CD4-positive, alpha-beta T cell treated with Interferon alpha-2 for 1 hour (primary cell): ENCODE measurements around the gene ADAMTSL1.

ENCODE experiments used
- DNase-seq, 2 donors: peaks; one replicate each; pipeline ENCODE4 v3.0.0-alpha.2; 2020 to 2022

Gene ADAMTSL1

DNA sequence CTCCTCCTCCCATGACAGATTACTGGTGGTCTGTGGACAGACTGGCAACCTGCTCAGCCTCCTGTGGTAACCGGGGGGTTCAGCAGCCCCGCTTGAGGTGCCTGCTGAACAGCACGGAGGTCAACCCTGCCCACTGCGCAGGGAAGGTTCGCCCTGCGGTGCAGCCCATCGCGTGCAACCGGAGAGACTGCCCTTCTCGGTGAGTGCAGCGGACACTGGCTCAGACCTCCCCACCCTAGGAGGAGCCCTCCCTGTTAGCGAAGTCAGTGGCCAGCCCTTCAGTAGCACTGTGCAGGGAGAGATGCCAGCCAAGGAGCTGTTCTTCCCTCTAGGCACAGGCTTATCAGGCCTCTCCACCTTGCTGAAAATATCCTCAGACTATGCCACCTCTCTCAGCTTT, 415.6 kb downstream of the ADAMTSL1 start:
- no peak for DNase-seq

DNA sequence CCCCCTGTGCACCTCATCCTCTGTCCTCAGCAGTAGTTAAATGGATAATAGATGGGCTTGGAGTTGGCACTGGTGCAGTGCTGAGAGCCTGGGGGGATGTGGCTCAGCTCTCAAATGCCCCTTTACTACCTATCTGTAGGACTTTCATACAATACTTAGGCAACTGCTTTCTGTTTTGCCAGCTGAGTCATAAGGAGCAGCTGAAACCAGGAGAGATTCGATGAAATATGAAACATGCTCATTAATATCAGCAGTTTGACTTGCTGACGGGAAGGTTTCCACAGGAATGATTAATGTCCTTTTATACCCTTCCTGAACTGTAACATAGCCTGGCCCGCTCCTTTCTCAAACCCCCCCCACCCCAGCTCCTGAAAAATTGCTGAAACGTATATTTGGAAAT, 416.4 kb downstream of the ADAMTSL1 start:
- DNase-seq, result no peak

DNA sequence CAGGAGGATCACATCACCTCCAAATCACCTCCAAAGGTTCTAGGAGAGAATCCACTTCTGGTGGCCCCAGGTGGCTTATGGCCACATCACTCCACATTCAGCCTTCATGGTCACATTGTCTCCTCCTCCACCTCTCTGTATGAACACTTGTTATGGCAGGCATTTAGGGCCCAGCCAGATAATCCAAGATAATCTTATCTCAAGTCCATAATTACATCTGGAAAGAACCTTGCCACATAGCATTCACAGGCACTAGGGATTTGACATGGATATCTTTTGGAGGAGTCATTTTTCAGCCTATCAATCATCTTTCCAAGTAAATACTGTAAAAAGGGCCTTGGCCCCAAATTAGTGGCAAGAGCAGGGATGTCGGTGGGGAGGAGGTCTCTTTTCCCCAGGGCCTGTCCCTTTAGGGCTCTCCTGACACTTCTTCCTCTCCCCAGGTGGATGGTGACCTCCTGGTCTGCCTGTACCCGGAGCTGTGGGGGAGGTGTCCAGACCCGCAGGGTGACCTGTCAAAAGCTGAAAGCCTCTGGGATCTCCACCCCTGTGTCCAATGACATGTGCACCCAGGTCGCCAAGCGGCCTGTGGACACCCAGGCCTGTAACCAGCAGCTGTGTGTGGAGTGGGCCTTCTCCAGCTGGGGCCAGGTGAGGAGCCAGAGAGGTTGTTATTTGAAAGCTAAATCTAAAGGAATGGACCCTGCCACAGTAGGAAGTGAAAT, 418.2 kb downstream of the ADAMTSL1 start:
- DNase-seq, result no peak

DNA sequence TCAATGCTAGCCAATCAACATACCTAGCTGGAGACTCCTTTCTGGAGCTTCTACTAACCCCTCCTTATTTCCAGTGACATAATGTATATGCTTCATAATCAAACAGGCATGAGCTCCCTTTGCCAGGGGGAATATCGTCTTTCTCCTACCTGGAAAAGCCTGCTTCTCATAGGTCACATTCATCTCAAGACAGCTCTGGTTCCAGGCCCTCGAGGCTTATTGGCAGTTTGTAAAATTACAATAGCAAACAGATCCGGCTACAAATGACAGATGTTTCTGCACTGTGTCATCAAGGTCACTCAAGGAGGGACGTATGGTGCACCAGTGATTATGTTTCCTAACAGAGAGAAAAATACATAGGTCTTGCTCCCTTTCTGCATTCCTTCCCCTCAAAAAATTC, 419.1 kb downstream of the ADAMTSL1 start:
- DNase-seq, result no peak

DNA sequence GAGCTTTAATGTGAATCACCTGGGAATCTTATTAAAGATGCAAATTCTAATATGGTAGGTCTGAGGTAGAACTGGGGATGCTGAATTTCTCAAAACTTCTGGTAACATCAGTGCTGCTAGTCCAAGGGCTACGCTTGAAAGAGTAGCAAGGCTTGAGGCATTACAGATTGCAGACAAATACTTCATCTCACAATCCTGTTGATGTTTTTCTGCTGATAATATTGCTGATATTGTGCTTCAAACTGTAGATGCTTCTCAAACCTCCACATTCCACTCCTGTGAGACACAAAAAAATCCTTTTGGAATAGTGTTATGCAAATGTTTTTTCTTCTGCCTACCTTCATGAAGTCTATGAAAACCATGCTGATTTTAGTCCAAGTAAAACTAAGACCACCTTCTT, 419.5 kb downstream of the ADAMTSL1 start:
- DNase-seq, result no peak

DNA sequence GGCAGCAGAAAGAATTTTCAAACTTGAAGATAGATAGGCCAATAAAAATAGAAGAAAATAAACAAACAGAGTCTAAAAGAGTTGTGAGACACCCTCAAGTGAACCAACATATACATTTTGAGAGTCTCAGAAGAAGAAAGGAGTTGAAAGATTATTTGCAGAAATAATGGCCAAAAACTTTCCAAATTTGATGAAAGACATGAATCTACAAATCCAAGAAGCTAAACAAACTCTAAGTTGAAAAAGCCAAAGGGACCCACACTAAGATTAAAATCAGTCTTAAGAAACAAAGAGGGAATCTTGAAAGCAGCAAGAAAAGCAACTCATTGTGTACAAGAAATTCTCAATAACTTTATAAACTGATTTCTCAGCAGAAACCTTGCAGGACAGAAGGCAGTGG, 422.1 kb downstream of the ADAMTSL1 start:
- DNase-seq, result no peak

DNA sequence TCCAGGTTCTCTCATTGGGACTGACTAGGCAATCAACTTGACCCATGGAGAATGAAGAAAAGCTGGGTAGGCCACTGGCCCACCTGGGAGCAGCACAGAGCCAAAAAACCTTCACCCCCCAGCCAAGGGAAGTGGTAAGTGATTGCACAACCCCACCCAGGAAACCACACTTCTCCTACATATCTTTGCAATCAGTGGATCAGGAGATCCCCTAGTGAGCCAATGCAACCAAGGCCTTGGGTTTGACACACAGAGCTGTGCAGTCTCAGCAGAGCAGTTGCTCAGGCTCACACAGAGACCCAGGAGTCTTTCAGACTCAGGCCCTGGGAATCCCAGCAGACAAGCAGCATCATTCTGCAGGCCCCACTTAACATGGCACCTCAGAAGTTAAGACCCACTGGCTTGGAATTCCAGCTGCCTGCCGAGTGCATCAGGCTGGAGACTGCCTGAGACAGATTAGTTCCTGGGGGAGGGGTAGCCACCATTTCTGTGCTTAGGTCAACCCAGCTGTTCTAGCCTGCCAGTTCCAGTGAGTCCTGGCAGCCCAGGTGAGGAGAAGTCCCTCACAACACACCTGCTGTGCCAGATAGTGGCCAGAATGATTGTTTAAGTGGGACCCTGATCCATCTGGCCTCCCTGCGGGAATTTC, 422.7 kb downstream of the ADAMTSL1 start:
- peak in 1 of 2 donors; percentile 0 for DNase-seq

DNA sequence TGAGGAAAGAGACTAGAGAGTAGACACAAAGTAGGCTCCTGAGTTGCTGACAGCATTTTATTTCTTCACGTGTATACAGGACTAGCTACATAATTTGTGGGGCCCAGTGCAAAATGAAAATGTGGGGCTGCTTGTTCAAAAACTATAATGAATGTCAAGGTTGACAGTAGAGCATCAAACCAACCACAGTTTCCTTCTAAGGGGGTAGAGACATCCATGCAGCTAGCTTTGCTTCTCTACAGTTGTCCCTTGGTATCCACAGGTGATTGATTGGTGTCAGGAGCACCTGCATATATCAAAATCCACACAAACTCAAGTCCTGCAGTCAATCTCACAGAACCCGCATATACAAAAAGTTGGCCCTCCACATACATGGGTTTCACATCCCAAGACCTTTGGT, 429.5 kb downstream of the ADAMTSL1 start:
- DNase-seq, result no peak

DNA sequence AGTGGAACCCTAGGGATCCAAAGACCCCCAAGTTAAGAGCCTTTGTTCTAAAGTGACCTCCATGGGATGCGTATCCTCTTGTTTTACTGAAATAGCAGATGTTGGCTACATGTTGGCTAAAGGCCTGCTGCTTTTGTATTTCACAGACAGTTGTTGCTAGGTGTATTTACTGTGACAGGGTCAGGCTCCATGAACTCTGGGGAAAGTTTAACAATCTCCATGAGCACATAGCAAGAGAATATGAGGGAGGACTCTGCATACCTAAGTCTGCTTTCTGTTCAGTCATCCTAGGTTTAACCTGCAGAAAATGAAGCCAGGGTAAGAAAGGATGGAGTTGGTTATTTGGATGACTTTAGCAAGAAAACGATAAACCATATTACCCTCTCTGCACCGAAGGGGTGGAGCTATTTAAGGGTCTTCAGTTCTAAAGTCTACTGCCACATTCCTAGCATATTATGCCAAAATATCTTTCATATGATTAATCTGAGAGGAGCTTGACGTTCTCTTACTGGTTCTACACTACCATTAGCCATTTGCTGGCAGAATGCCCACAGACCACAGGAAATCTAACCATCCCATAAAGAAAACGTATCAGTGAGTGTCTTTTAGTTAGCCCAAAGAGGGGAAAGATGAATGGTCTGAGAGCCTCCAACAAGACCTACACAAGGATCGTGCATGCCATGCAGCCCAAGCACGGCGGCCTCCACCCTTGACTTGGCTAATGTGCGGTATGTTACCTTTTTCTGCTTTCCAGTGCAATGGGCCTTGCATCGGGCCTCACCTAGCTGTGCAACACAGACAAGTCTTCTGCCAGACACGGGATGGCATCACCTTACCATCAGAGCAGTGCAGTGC, 431.3 kb downstream of the ADAMTSL1 start:
- DNase-seq, result no peak

DNA sequence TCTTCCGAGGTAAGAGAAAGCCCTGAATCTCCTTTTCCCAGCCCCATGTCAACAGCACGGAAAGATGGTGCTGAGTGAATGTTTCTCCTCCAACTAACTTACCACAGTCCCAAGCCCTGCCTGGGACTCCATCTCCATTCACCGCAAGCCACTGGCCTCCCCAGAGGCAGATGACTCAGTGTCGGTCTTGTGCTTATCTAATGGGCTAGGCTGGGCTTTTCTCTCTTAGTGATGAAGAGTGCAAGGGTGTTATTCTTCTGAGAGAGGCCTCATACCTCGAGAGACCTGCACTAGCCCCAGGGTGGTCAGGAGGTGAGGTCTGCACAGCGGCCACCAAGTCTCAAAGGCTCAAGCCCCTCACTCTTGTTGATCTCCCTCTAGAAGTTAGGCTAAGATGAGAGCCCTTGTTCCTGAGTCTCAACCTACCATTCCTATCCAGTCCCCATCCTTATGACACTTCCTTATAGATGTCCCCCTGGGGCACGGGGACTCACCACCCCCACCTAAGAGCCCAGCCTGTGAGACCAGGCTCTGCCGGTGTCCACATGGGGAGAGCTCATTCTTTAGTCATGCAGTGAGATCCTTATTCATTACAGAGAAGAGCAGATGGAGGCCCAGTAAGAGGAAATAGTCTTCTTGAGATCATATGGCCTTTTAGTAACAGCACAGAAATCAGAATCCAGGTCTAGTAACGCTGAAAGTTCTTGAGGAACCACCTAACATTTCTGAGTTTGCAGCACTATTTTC, 432.1 kb downstream of the ADAMTSL1 start:
- no peak for DNase-seq

DNA sequence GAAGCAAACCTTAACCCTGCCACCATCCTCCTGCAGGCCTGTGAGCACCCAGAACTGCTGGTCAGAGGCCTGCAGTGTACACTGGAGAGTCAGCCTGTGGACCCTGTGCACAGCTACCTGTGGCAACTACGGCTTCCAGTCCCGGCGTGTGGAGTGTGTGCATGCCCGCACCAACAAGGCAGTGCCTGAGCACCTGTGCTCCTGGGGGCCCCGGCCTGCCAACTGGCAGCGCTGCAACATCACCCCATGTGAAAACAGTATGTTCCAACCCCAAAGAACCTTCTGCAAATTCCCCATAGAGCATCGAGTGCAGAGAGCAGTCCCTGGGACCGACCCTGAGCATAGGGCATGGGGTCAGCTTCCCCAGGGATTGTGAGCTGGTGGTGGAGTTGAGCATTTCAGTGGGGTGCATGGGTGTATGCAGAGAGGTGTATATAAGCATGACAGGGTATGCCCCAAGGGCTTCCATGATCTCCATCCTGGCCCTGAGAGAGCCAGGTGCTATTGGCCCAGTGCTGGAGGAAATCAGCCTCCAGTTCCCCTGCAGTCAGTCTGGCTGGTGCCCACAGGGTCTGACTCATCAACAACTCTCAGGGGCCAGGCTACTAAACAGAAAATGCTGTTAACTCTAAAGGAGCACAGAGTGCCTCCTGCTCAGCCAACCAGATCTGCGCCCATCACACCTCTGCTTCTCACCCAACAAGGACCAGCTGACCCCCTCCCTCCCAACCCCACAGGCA, 432.9 kb downstream of the ADAMTSL1 start:
- DNase-seq, result no peak

DNA sequence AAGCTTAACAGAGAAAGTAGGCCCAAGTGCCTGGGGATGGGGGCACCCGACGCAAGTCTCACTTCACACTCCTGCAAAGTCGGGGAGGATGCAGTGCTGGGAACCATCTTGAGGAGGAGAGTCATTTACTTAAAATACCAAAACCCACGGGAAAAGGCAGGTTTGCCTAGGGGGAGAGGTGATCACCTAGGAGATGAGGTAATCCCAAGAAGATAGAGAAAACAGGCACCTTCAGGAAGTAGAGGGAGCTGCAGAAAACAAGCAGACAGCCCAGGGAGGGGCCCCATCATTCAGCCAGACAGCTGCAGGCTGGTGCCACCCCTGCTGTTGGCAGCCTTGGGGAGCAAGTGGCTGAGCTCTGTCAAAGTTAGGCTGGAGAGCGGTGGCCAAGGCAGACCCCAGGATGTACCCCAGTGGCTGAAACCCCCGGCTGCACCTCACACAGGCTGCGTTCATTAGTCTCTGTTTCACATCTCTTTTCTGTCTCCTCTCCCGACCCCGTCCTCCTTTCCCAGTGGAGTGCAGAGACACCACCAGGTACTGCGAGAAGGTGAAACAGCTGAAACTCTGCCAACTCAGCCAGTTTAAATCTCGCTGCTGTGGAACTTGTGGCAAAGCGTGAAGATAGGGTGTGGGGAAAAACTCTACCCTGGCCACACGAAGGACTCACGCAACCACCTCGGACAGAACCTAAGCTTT, 434.1 kb downstream of the ADAMTSL1 start:
- DNase-seq, result no peak

DNA sequence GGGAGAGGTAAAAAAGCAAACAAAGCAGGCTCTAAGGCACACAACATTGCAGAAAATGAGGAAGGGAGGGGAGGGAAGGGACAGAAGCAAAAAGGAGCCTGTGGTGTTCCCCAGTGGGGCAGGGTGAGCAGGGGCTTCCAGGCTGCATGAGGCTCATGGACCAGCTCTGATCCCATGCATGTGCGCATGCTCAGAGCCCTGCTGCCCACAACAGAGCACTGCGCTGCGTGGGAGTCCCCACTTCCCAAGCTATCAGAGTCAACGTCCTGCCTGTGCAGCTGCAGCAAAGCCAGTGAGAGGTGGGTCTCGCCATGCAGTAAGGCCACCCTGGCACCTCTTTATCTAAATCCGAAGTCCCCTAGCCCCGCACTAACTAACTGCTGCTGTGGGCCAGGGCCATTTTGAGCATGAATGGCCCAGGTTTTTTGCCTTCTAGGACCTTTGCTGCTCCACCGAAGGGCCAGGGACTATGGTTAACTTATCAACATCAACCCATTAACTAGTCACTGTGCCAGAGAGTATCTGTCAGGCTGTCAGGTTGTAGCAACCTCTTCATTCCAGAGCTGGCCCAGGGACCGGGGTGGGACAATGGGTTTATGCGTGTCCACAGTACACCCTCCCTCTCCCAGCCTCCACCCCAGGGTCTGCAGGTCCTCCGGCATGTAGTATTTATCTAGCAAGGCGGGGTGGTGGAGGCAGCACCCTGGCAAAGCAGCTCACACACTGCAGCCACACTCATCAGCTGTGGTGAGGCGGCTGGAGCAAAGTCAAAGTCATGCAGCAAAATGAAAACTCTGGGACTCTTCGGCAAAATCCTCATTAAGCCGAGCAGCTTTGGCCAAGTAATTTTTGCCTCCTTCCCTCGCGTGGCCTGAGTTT, 435.4 kb downstream of the ADAMTSL1 start:
- no peak for DNase-seq

DNA sequence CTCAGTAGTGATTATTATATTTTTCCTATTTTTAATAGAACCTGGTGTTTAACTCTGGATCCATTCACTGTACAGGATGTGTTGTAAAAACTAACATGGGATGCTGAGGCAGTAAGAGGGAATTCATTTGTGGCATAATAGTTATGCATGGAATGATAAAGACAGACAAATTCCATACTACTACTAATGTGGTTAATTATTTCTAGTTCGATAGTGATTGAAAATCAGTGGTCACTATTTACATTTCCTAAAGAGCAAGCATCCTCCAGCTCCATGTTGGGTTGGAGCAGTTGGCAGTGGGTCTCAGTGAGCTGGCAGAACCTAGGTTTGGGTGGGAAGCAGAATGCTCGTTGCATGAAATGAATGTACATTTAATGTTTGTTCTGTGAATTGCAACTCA, 436.5 kb downstream of the ADAMTSL1 start:
- no peak for DNase-seq

DNA sequence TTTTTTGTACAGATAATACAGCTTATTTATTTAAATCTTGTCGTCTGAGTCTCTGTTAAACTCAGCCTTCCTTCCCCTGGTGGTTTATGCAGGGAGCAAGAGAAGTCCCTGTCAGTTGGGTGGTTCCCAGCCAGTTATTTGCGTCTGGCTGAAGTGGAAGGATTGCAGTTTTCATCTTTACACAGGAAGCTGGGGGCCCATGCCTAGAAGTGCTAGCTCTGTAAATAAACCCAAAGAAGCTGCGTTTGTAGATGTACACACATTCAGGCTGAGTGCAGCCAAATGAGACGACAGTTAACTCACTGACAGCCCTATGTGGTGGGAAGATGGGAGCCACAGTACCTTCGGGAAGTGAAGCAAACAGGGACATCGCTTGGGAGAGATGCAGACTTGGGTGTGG, 437.0 kb downstream of the ADAMTSL1 start:
- no peak for DNase-seq

DNA sequence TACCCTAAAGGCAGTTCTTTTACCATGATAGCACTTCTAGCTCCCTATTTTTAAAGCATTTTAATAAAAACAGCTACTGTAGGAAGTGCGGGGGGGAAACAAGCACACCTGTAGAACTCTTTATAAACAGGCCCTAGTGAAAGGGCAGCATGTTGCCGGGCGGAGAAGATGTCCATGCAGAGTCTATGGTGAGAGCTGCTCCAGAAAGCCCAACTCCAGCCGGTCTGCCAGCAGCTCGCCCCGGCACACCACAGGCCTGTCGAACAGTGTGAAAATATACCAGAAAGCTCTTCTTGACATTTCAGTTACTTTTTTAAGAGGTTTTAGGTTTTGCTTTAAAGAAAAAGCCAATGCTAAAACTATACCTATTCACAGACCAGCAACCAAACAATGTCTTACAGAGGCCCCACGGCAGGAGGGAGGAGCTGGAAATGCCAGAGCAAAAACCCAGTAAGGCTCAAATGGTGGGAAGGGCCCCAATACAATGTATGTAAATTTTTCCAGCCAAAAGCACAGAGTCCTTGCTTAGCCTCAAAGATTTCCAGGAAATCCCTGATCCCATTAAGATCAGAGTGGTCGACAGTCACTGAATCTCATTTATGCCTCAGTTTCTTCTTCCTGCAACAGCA, 437.9 kb downstream of the ADAMTSL1 start:
- no peak for DNase-seq

DNA sequence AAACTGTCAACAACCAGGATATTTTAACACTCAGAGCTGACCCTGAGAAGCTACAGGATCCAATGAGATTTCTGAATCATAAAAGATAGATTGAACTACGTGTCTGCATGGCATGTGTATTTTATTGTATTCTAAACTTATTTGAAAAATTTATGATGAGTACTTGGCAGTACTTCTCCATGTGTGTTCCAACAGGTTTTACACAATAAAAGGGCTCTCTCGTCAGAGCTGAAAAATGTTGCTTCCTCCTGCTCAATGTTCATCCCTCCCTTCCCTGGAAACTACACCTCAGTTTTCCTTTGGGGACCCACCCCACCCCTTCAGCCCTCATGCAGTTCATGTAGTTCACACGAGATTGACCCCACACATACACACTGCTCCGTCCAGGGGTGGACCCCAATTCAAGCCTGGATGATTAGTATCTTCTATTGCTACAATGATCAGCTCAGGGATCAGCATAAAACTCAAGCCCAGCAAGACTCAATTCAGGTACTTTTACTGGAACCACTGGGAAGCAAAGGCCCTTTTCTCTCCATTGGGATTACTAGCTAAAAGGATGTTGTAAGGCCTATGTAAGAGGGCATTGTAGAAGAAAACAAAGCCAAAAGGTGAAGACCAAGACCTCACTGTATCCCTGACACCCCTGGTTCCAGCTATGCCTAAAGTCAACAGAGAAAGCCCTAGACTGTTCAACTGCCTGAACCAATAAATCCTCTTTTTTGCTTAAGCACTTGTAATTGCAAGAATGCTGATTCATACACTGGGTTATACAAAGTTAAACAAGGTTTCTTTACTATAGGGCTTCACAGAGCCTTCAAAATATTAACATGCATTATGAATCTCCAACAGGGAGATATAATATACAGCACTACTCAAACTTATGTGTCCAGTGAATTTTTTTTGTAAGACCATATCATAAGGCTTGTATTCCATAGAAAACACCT, 446.5 kb downstream of the ADAMTSL1 start:
- no peak for DNase-seq

DNA sequence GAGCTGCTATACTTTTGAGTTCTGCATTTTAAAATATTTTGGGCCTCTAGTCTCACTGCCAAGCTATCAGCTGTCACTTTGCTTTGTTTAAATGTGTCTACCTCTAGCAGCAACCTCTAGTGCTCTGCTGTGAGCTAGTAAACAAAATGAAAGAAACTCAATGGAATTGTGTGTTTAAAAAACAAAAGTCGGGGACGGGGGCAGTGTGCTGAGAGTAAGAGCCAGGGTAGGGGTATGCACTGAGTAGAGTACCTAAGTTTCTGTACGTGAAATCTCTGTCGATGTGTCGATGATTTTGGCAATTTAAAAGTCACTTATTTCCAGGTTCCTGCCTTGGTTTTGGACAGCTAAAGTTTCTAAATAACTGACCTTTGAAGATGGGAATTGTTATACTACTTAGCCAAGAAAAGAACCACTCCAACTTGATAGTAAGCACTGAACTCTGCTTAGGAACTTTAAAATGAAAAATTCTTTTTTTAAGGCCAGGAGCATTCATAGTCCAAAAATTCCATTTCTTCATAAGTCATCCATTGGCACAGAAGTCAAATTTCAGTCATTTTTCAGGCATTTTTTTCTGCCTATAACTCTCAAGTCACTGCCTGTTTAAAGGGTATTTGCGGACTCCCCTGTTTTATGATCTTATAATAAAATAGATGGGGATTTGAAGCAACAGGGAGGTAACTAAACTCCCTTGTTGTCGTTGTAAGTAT, 447.6 kb downstream of the ADAMTSL1 start:
- no peak for DNase-seq
